Measurements from ENCODE around the gene ZRANB1.

ZRANB1 gene

DNA sequence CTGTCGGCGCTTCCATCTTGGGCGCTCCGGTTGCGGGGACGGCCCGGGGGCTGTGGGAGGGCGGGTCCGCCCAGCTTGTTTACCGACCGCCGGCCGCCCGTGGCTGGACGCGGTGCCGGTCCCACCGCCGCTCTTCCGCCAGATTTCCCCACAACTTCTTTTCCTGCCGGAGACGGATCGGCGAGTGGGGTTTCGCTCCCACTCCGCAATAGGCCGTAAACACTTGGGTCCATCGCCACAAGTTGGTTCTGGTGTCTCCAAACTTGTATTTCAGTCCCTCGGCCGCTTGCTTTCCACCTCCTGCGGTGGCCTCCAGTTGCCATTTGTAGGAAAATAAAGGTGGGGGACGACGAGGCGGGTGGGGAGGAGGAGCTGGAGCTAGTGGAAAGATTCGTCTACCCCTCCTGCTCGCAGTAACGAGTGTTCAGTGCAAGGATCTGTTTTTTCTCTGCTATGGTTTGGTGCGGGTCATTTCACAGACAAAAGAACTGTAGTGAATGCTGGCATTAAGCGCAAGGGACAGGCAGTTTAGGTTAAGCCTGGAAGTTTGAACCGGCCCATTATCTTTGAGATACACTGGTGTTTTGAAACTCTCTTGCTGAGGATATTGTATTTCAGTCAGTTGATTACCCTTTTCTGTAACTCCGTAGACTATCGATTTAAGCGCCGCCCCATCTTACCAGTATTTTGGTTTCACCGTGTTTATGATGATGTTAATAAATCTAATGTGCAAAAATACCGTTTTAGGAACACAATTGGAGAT, 24.3 kb upstream of the ZRANB1 start:
- peak; percentile 70 for DNase-seq (ENCODE audit: extremely low spot score)
- CTCF ChIA-PET = no interaction called here
- TF ChIP-seq ELF4 (IDR thresholded peaks at IDR 0.05) (no peak), FOXK2 (IDR thresholded peaks at IDR 0.05) (no peak), LEF1 (IDR thresholded peaks at IDR 0.05; ENCODE audit: borderline replicate concordance) (no peak), SP1 (IDR thresholded peaks at IDR 0.05) (no peak), BHLHE40 (IDR thresholded peaks at IDR 0.05; ENCODE audit: borderline replicate concordance) (no peak), HDGF (IDR thresholded peaks at IDR 0.05; ENCODE audit: borderline replicate concordance) (no peak), CTBP1 (IDR thresholded peaks at IDR 0.05; ENCODE audit: borderline replicate concordance) (no peak), PKNOX1 (IDR thresholded peaks at IDR 0.05) (no peak), ZNF384 (IDR thresholded peaks at IDR 0.05) (no peak), L3MBTL2 (conservative IDR thresholded peaks at IDR 0.05) (no peak), SUZ12 (IDR thresholded peaks at IDR 0.05) (no peak), ARNT (IDR thresholded peaks at IDR 0.05) (no peak), NFRKB (IDR thresholded peaks at IDR 0.05) (no peak), FOXA1 (IDR thresholded peaks at IDR 0.05) (no peak), TARDBP (IDR thresholded peaks at IDR 0.05) (no peak), FOXM1 (IDR thresholded peaks at IDR 0.05; ENCODE audit: borderline replicate concordance) (no peak)
- POLR2A ChIA-PET = interaction anchor here (0.6 to 2.4 kb wide), 7 partner anchors 9 to 116 kb away, joined by 3 to 12 read pairs (median 3); partner anchors contain the start of gene ABRAXAS2

GRCh38 chr10:124918191-124918830, 23.6 kb upstream of the ZRANB1 start:
- TF ChIP-seq FOXK2 (IDR thresholded peaks at IDR 0.05) (no peak), ZNF384 (IDR thresholded peaks at IDR 0.05) (no peak), NFRKB (IDR thresholded peaks at IDR 0.05) (no peak), PKNOX1 (IDR thresholded peaks at IDR 0.05) (no peak), FOXA1 (IDR thresholded peaks at IDR 0.05) (no peak)
- ChIA-PET POLR2A (interaction anchor here (1.2 to 1.6 kb wide), 2 partner anchors 20 to 117 kb away, joined by 3 read pairs; partner anchors contain the start of gene ABRAXAS2), CTCF (interaction anchor here (0.5 kb wide), 1 partner anchor 100 kb away, joined by 10 read pairs; no protein-coding TSS in a partner anchor)
- DNase-seq (ENCODE audit: extremely low spot score) = no peak

DNA sequence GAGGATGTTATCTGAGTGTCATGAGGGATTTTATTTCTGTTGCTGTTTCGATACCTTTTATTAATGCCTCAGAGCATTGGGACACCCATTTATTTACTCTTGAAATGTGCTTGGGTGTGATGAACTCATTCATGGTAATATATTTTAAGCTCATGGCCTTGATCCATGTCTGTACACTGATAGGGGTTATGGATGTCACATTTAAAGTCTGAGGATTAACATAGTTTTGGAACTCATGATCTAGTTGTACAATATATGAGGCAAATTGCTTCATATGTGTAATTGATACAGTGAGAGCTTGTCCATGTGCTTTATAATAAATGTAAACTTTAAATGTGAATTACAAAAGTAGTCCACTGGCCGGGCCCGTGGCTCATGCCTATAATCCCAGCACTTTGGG, 23.0 kb upstream of the ZRANB1 start:
- DNase-seq (ENCODE audit: extremely low spot score) = no peak
- ChIA-PET POLR2A (no interaction called here), CTCF (interaction anchor here (0.5 kb wide), 1 partner anchor 100 kb away, joined by 10 read pairs; no protein-coding TSS in a partner anchor)
- TF ChIP-seq FOXM1 (IDR thresholded peaks at IDR 0.05; ENCODE audit: borderline replicate concordance) (no peak), FOXA1 (IDR thresholded peaks at IDR 0.05) (no peak), L3MBTL2 (conservative IDR thresholded peaks at IDR 0.05) (no peak), ZNF384 (IDR thresholded peaks at IDR 0.05) (no peak), FOXK2 (IDR thresholded peaks at IDR 0.05) (no peak), CTBP1 (IDR thresholded peaks at IDR 0.05; ENCODE audit: borderline replicate concordance) (peak; percentile 22; the same call in 1 of the 2 replicates)

GRCh38 chr10:124921261-124921660, 20.7 kb upstream of the ZRANB1 start:
- ChIA-PET POLR2A (no interaction called here), CTCF (no interaction called here)
- no peak for DNase-seq (ENCODE audit: extremely low spot score)
- TF ChIP-seq PKNOX1 (IDR thresholded peaks at IDR 0.05) = no peak
- no peak for TF ChIP-seq ELF4 (IDR thresholded peaks at IDR 0.05)
- no peak for TF ChIP-seq L3MBTL2 (conservative IDR thresholded peaks at IDR 0.05)
- no peak for TF ChIP-seq FOXM1 (IDR thresholded peaks at IDR 0.05; ENCODE audit: borderline replicate concordance)
- no peak for TF ChIP-seq TARDBP (IDR thresholded peaks at IDR 0.05)
- no peak for TF ChIP-seq CTBP1 (IDR thresholded peaks at IDR 0.05; ENCODE audit: borderline replicate concordance)
- TF ChIP-seq BHLHE40 (IDR thresholded peaks at IDR 0.05; ENCODE audit: borderline replicate concordance) = no peak
- TF ChIP-seq SP1 (IDR thresholded peaks at IDR 0.05) = no peak
- no peak for TF ChIP-seq FOXK2 (IDR thresholded peaks at IDR 0.05)
- no peak for TF ChIP-seq FOXA1 (IDR thresholded peaks at IDR 0.05)
- no peak for TF ChIP-seq LEF1 (IDR thresholded peaks at IDR 0.05; ENCODE audit: borderline replicate concordance)
- no peak for TF ChIP-seq NFRKB (IDR thresholded peaks at IDR 0.05)
- no peak for TF ChIP-seq SUZ12 (IDR thresholded peaks at IDR 0.05)
- TF ChIP-seq ZNF384 (IDR thresholded peaks at IDR 0.05) = no peak
- TF ChIP-seq HDGF (IDR thresholded peaks at IDR 0.05; ENCODE audit: borderline replicate concordance) = no peak
- TF ChIP-seq ARNT (IDR thresholded peaks at IDR 0.05) = no peak

GRCh38 chr10:124923684-124924083, 18.2 kb upstream of the ZRANB1 start:
- no peak for DNase-seq (ENCODE audit: extremely low spot score)
- ChIA-PET CTCF (no interaction called here), POLR2A (no interaction called here)
- no peak for TF ChIP-seq L3MBTL2 (conservative IDR thresholded peaks at IDR 0.05)
- no peak for TF ChIP-seq ELF4 (IDR thresholded peaks at IDR 0.05)
- TF ChIP-seq HDGF (IDR thresholded peaks at IDR 0.05; ENCODE audit: borderline replicate concordance) = no peak
- TF ChIP-seq LEF1 (IDR thresholded peaks at IDR 0.05; ENCODE audit: borderline replicate concordance) = no peak
- TF ChIP-seq ZNF384 (IDR thresholded peaks at IDR 0.05) = no peak
- TF ChIP-seq ARNT (IDR thresholded peaks at IDR 0.05) = no peak
- TF ChIP-seq CTBP1 (IDR thresholded peaks at IDR 0.05; ENCODE audit: borderline replicate concordance) = no peak
- no peak for TF ChIP-seq FOXM1 (IDR thresholded peaks at IDR 0.05; ENCODE audit: borderline replicate concordance)
- TF ChIP-seq TARDBP (IDR thresholded peaks at IDR 0.05) = no peak
- TF ChIP-seq FOXA1 (IDR thresholded peaks at IDR 0.05) = no peak
- no peak for TF ChIP-seq FOXK2 (IDR thresholded peaks at IDR 0.05)
- no peak for TF ChIP-seq BHLHE40 (IDR thresholded peaks at IDR 0.05; ENCODE audit: borderline replicate concordance)
- no peak for TF ChIP-seq SUZ12 (IDR thresholded peaks at IDR 0.05)
- TF ChIP-seq NFRKB (IDR thresholded peaks at IDR 0.05) = no peak
- no peak for TF ChIP-seq SP1 (IDR thresholded peaks at IDR 0.05)
- TF ChIP-seq PKNOX1 (IDR thresholded peaks at IDR 0.05) = no peak
